Omental fat pad (tissue), 4 donors: Measurements from ENCODE around the gene EXD2. TPM values are rescaled to one million over a fixed set of nuclear protein-coding genes. Genes with fewer than 3 reads are reported as not detected.
"Not testable (repeated sequence)": the region's sequence is repeated elsewhere in the genome, so short reads cannot be mapped to it uniquely, and the experiment has no call there.

Source experiments
- ATAC-seq: fragments of 150-250 bp; one replicate; pipeline ENCODE4 v1.9.1; 2016; ENCODE audit warnings: mild to moderate bottlenecking, moderate library complexity; ENCODE audit not compliant: low FRiP score
- DNase-seq: peaks from one replicate; pipeline ENCODE4 v3.0.0-alpha.2; 2019; ENCODE audit warnings: low spot score
- total RNA-seq, 4 donors: library from RNA; depleted of rRNA; stranded (reverse); fragments of >200 nt; gene quantifications; one replicate each; pipeline ENCODE4 v1.1.0, GENCODE V29; 2016
- TF ChIP-seq, protein P1 (sequence below), 3 donors: fragments of 450-650 bp; IDR thresholded peaks; one replicate each; pipeline ENCODE4 v1.5.1; 2016 to 2017; ENCODE audit warnings: antibody characterized with exemption in 3 of 3, mild to moderate bottlenecking in 3 of 3, moderate library complexity in 2 of 3

The EXD2 gene
- total RNA-seq, 4 donors from 2014 or later, result 15.4 to 27.0 (median 17.3) TPM

DNA sequence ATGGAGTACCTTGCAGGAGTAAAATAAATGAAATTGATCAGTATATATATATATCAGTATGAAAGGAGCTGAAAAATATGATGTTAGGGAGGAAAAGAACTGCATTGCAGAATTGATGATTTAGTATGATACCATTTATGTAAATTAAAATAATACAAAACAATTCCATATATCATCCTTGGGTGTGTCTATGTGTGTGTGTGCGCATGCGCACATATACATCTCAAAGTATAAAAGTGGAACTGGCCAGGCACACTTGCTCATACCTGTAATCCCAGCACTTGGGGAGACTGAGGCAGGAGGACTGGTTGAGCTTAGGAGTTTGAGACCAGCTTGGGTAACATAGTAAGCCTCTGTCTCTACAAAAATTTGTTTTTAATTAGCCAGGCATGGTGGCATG is 84.0 kb downstream of the EXD2 start:
- no peak for ATAC-seq
- TF ChIP-seq, protein P1, sequence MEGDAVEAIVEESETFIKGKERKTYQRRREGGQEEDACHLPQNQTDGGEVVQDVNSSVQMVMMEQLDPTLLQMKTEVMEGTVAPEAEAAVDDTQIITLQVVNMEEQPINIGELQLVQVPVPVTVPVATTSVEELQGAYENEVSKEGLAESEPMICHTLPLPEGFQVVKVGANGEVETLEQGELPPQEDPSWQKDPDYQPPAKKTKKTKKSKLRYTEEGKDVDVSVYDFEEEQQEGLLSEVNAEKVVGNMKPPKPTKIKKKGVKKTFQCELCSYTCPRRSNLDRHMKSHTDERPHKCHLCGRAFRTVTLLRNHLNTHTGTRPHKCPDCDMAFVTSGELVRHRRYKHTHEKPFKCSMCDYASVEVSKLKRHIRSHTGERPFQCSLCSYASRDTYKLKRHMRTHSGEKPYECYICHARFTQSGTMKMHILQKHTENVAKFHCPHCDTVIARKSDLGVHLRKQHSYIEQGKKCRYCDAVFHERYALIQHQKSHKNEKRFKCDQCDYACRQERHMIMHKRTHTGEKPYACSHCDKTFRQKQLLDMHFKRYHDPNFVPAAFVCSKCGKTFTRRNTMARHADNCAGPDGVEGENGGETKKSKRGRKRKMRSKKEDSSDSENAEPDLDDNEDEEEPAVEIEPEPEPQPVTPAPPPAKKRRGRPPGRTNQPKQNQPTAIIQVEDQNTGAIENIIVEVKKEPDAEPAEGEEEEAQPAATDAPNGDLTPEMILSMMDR (IDR thresholded peaks at IDR 0.05), result no peak
- DNase-seq, result no peak

DNA sequence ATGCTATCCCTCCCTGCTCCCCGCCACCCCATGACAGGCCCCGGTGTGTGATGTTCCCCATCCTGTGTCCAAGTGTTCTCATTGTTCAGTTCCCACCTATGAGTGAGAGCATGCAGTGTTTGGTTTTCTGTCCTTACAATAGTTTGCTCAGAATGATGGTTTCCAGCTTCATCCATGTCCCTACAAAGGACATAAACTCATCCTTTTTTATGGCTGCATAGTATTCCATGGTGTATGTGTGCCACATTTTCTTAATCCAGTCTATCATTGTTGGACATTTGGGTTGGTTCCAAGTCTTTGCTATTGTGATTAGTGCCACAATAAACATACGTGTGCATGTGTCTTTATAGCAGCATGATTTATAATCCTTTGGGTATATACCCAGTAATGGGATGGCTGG is 86.1 kb downstream of the EXD2 start:
- DNase-seq, result not testable (repeated sequence)

DNA sequence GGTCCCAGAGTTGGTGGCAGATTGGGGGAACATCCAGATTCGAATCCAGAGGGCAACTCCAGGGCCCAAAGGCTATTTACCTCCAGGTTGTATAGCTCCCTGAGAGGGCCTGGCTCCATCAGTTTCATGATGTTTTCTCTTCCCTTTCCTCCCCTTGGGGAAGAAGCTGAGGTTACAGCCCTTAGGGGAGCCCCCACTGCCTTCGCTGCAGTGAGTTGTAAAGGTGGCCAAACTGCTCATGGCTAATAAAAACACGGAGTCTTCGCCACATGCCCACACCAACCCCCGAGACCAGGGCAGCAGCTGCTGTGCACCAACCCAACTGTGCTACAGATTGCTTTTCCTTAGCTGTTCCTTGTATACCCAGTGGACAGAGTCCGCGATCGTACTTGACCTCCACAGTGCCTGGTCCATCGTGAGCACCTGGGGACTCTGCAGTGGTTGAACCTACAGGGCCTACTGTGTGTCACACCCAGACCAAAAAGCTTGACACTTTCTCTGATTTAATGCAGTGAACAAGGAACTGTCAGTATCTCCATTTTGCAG is 89.5 kb downstream of the EXD2 start:
- DNase-seq (no peak), ATAC-seq (no peak)
- TF ChIP-seq, protein P1 (IDR thresholded peaks at IDR 0.05), result no peak

More for the DNA sequence above, 86.1 kb downstream of the EXD2 start:
- ATAC-seq, result not testable (repeated sequence)

DNA sequence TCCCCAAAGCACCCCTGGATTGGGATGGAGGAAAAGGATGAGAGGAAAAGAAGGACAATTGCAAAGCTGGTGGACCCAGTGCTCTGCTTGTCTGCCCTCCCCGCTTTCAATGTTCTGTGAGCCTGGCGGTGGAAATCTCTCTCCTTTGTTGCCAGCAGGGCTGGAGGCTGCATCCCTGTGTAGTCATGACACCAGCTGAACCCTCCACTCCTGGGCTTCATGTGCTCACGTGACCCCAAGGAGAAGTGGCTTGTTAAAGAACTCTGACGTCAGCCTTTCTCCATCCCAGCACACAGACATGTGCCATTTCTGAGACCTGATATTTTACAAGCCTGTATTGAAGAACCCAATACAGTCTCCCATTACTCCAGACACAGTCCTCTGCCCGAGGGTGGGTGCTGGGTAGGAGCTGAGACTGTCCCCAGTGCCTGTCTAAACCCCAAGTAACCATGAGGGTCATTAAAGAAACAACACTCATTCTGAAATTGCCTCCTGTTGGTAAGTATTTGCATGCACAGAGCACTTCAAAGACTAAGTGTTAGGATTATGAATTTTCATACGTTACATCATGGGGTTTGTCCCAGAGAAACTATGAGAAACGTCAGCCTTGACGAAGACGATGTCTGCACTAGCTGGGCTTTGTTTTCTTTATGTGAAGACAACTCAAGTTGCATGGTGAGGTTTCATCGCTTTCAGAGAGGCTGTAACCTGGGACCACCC is 90.3 kb downstream of the EXD2 start:
- ATAC-seq (no peak), DNase-seq (no peak)
- TF ChIP-seq, protein P1 (IDR thresholded peaks at IDR 0.05), result no peak

DNA sequence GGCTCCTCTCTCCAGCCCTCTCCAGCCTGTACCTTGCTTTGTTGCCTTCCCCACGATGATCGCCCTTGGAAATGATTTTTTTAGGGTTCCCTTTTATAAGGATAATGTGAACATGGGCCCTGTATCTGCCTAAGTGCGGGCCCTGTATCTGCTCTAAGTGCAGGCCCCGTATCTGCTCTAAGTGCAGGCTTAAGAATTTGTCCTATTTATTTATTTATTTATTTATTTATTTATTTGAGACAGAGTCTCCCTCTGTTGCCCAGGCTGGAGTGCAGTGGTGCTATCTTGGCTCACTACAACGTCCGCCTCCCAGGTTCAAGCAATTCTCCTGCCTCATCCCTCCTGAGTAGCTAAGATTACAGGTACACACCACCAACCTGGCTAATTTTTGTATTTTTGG is 91.2 kb downstream of the EXD2 start:
- ATAC-seq (no peak), DNase-seq (no peak)
- TF ChIP-seq, protein P1 (IDR thresholded peaks at IDR 0.05), result no peak

DNA sequence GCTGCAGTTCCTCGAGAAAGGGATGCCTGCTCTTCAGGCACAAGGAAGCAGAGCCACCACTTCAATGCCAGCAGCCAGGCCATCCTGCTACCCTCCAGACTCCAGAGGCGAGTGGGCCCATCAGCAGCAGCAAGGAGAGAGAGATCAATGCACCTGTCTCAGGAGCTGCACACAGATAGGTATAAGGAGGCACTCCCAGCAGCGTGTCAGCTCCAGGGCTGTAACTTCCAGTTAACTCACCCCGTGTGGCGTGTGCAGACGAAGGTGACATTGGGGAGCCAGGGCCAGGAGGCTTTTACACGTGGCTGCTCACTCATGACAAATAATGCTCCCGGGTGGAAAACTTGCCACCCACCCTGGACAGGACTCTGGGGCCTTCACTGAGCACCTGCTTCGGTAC is 92.9 kb downstream of the EXD2 start:
- ATAC-seq (no peak), DNase-seq (no peak)
- TF ChIP-seq, protein P1 (IDR thresholded peaks at IDR 0.05), result no peak

DNA sequence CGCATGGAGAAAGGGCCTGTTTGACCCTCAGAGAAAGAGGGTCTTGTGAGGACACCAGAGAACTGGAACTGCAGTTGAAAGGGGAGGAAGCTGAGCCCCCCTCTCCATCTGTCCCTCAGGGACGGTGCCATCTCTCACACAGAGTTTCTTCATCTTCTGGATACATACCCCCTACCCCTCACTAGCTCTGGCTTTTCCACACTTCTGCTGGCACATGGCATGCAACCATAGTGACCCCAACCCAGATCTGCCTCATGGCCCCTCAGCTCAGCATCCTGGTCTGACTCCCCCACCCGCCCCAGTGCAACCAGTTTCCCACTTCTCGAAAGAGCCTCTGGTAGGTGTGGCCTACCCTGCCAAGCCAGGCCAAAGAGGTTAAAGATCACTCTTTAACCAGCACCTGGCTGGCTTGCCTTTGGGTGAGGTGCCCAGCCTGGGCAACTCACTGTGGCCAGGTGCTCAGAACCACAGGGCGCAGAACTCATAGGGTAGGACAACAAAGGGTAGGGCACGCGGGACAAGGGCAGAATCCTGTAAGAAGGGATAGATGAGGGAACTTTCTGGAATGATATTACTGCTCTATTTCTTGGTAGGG is 94.5 kb downstream of the EXD2 start:
- no peak for ATAC-seq
- no peak for DNase-seq

More for the DNA sequence above, 94.5 kb downstream of the EXD2 start:
- TF ChIP-seq, protein P1 (IDR thresholded peaks at IDR 0.05), result no peak
